Caco-2 (cell line): ENCODE measurements around the gene HMHB1. TPM values are rescaled to one million over a fixed set of nuclear protein-coding genes. Genes with fewer than 3 reads are reported as not detected.

ENCODE experiments used
- BruUV-seq: library from RNA; stranded (reverse); fragments of 400-500 nt; replicated peaks from 2 replicates; lab custom pipeline; 2021; lab: Mats Ljungman, UMichigan
- CTCF ChIA-PET: fragments of 300-600 bp; sonication (Branson Sonifier 250); formaldehyde crosslinking; loops from one replicate; lab custom pipeline; 2022; ENCODE audit warnings: antibody characterized with exemption; lab: Charles Lee
- POLR2A ChIA-PET: fragments of 300-600 bp; sonication (Branson Sonifier 250); formaldehyde crosslinking; loops from one replicate; lab custom pipeline; 2022; ENCODE audit warnings: antibody characterized with exemption; lab: Charles Lee
- DNase-seq, 2 experiments: peaks; one replicate each; pipeline versions ENCODE4 v3.0.0 to v3.0.0-alpha.2; 2020 to 2022
- H3K27me3 ChIP-seq: replicated peaks from 2 replicates; pipeline ENCODE4 v1.6.0; 2011; ENCODE audit warnings: low read length; ENCODE audit not compliant: control insufficient read depth, insufficient read depth
- H3K36me3 ChIP-seq: 2 replicates; pipeline ENCODE4 v1.5.1; 2011; ENCODE audit warnings: low read length; ENCODE audit not compliant: control insufficient read depth, insufficient read depth
- H3K4me1 ChIP-seq: fragments of 250-450 bp; sonication (Bioruptor Pico); 2 replicates; pipeline ENCODE4 v1.5.1; 2020; ENCODE audit warnings: mild to moderate bottlenecking
- H3K4me3 ChIP-seq: 2 replicates; pipeline ENCODE4 v1.5.1; 2011; ENCODE audit warnings: low read depth, mild to moderate bottlenecking, control low read depth, low read length
- H3K9me3 ChIP-seq: fragments of 250-450 bp; sonication (Bioruptor Pico); 2 replicates; pipeline ENCODE4 v1.5.1; 2020; ENCODE audit warnings: mild to moderate bottlenecking, moderate library complexity
- H3K27ac Mint-ChIP-seq: one replicate; pipeline ENCODE4 v1.8.0; 2022; ENCODE audit warnings: mixed read lengths; ENCODE audit not compliant: unreplicated experiment
- H3K27me3 Mint-ChIP-seq: one replicate; pipeline ENCODE4 v1.8.0; 2022; ENCODE audit warnings: mixed read lengths; ENCODE audit not compliant: insufficient read depth, unreplicated experiment
- H3K36me3 Mint-ChIP-seq: one replicate; pipeline ENCODE4 v1.8.0; 2022; ENCODE audit warnings: mild to moderate bottlenecking, mixed read lengths; ENCODE audit not compliant: insufficient read depth, unreplicated experiment
- H3K4me1 Mint-ChIP-seq: one replicate; pipeline ENCODE4 v1.8.0; 2022; ENCODE audit warnings: low read depth, mixed read lengths; ENCODE audit not compliant: unreplicated experiment
- H3K4me3 Mint-ChIP-seq: one replicate; pipeline ENCODE4 v1.8.0; 2022; ENCODE audit warnings: mild to moderate bottlenecking, moderate library complexity, mixed read lengths; ENCODE audit not compliant: unreplicated experiment
- H3K9me3 Mint-ChIP-seq: one replicate; pipeline ENCODE4 v1.8.0; 2022; ENCODE audit warnings: mixed read lengths; ENCODE audit not compliant: unreplicated experiment
- CTCF ChIP-seq, 2 experiments: fragments of 200-600 bp in 1 of 2; IDR thresholded peaks; 1 replicate in 1 of 2; 2 replicates in 1 of 2; pipeline versions ENCODE4 v1.5.1 to v1.8.0; 2011 to 2022; ENCODE audit warnings: antibody characterized with exemption in 1 of 2, control low read depth in 1 of 2, inconsistent platforms in 1 of 2, low read depth in 1 of 2, low read length in 1 of 2, mild to moderate bottlenecking in 1 of 2, moderate library complexity in 1 of 2; ENCODE audit not compliant: insufficient read depth in 1 of 2, severe bottlenecking in 1 of 2, unreplicated experiment in 1 of 2
- intact Hi-C: fragments of 100-400 bp; cut with micrococcal nuclease; formaldehyde crosslinking; loops from one replicate; pipeline ENCODE4 v1.10.0; 2022; ENCODE audit not compliant: unreplicated experiment
- total RNA-seq: library from RNA; stranded (reverse); gene quantifications from 2 replicates; pipeline ENCODE4 v1.2.3, GENCODE V29; 2022

Gene HMHB1
- total RNA-seq, 1 experiment from 2014 or later, result not detected

- Histone ChIP-seq H3K4me3 (no peak overlapping the region), H3K9me3 (no peaks in the 10 kb centered on the region), H3K4me1 (peaks cover 7% of the 10 kb centered on the region; the same call in 1 of the 2 replicates), H3K36me3 (no peaks in the 10 kb centered on the region), H3K27me3 (no peaks in the 10 kb centered on the region)
- no TSS peak for BruUV-seq
- H3K9me3 Mint-ChIP-seq, result no peaks in the 10 kb centered on the region
- intact Hi-C loops, result no loop called here
- peaks cover 3% of the 10 kb centered on the region for H3K27me3 Mint-ChIP-seq
- no peak for TF ChIP-seq CTCF (IDR thresholded peaks at IDR 0.05; ENCODE audit: insufficient read depth in 1 of 2, low read depth in 1 of 2, low read length in 1 of 2, severe bottlenecking in 1 of 2, unreplicated experiment in 1 of 2)
- no peak overlapping the region for H3K27ac Mint-ChIP-seq
- POLR2A ChIA-PET, result no interaction called here
- H3K36me3 Mint-ChIP-seq, result no peaks in the 10 kb centered on the region
- DNase-seq, result no peak
- H3K4me3 Mint-ChIP-seq, result no peak overlapping the region
- H3K4me1 Mint-ChIP-seq, result no peaks in the 10 kb centered on the region
- CTCF ChIA-PET, result no interaction called here
These were observed 42.8 kb upstream of the HMHB1 start for GRCh38 chr5:143769026-143769786.

GRCh38 chr5:143770450-143770849 lies 41.5 kb upstream of the HMHB1 start:
- Histone ChIP-seq H3K4me1 (peaks cover 7% of the 10 kb centered on the region; the same call in 1 of the 2 replicates), H3K4me3 (no peak overlapping the region), H3K9me3 (no peaks in the 10 kb centered on the region), H3K27me3 (no peaks in the 10 kb centered on the region), H3K36me3 (no peaks in the 10 kb centered on the region)
- ChIA-PET CTCF (no interaction called here), POLR2A (no interaction called here)
- no peak for TF ChIP-seq CTCF (IDR thresholded peaks at IDR 0.05; ENCODE audit: insufficient read depth in 1 of 2, low read depth in 1 of 2, low read length in 1 of 2, severe bottlenecking in 1 of 2, unreplicated experiment in 1 of 2)
- no TSS peak for BruUV-seq
- DNase-seq, result no peak
- intact Hi-C loops, result no loop called here
- Mint-ChIP-seq H3K4me3 (no peak overlapping the region), H3K36me3 (no peaks in the 10 kb centered on the region), H3K27ac (no peak overlapping the region), H3K9me3 (no peaks in the 10 kb centered on the region), H3K4me1 (no peaks in the 10 kb centered on the region), H3K27me3 (peaks cover 3% of the 10 kb centered on the region)

DNA sequence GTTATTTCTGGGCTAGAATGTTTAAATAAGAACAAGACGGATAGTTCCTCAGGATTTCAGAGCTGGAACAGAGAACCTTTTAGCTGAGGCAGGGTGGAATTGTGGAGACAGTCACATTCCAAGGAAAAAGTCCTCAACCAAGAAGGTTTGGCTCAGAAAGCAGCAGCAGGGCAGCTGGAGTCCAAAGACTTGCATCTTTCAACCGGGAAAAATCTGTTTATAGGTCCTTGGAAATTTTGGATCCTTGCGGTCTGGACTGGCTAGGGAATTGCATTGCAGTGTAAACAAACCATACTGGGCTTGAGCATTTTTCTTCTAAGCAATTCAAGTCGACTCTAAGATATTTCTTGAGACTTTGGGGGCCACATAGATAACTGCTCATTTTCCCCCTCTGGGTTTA lies 40.8 kb upstream of the HMHB1 start:
- no peaks in the 10 kb centered on the region for H3K27me3 ChIP-seq
- Mint-ChIP-seq H3K27ac (no peak overlapping the region), H3K9me3 (no peaks in the 10 kb centered on the region), H3K36me3 (no peaks in the 10 kb centered on the region), H3K4me1 (no peaks in the 10 kb centered on the region), H3K4me3 (no peak overlapping the region), H3K27me3 (peaks cover 2% of the 10 kb centered on the region)
- ChIA-PET CTCF (no interaction called here), POLR2A (no interaction called here)
- no peak overlapping the region for H3K4me3 ChIP-seq
- no peak for DNase-seq
- H3K4me1 ChIP-seq, result peaks cover 7% of the 10 kb centered on the region; the same call in 1 of the 2 replicates
- TF ChIP-seq CTCF (IDR thresholded peaks at IDR 0.05; ENCODE audit: insufficient read depth in 1 of 2, low read depth in 1 of 2, low read length in 1 of 2, severe bottlenecking in 1 of 2, unreplicated experiment in 1 of 2), result no peak
- H3K36me3 ChIP-seq, result no peaks in the 10 kb centered on the region
- H3K9me3 ChIP-seq, result no peaks in the 10 kb centered on the region
- no TSS peak for BruUV-seq
- intact Hi-C loops, result no loop called here
